22Rv1 (cell line): Measurements from ENCODE around the gene NPSR1.

Experiments used
- CTCF ChIP-seq: fragments of 450-650 bp; IDR thresholded peaks from 2 replicates; pipeline ENCODE4 v1.5.1; 2017; ENCODE audit warnings: mild to moderate bottlenecking
- ZFX ChIP-seq: fragments of 450-650 bp; IDR thresholded peaks from 2 replicates; pipeline ENCODE4 v1.6.1; 2017; ENCODE audit warnings: antibody characterized with exemption, borderline replicate concordance

- TF ChIP-seq CTCF (no peak), ZFX (no peak)
These were observed 45.4 kb upstream of the NPSR1 start for GRCh38 chr7:34612661-34613060.
